ENCODE measurements around the gene SMIM24. TPM values are rescaled to one million over a fixed set of nuclear protein-coding genes. Genes with fewer than 3 reads are reported as not detected.
"Not testable (repeated sequence)": the region's sequence is repeated elsewhere in the genome, so short reads cannot be mapped to it uniquely, and the experiment has no call there.

SMIM24 gene
- total RNA-seq, 1 donor from 2014 or later = not detected

GRCh38 chr19:3458229-3459088 is 21.9 kb downstream of the SMIM24 start:
- DNase-seq (ENCODE audit: extremely low read depth, low read depth, low spot score) = no peak

GRCh38 chr19:3457528-3458228 is 22.6 kb downstream of the SMIM24 start:
- DNase-seq (ENCODE audit: extremely low read depth, low read depth, low spot score) = no peak

GRCh38 chr19:3456925-3457527 is 23.3 kb downstream of the SMIM24 start:
- no peak for DNase-seq (ENCODE audit: extremely low read depth, low read depth, low spot score)

DNA sequence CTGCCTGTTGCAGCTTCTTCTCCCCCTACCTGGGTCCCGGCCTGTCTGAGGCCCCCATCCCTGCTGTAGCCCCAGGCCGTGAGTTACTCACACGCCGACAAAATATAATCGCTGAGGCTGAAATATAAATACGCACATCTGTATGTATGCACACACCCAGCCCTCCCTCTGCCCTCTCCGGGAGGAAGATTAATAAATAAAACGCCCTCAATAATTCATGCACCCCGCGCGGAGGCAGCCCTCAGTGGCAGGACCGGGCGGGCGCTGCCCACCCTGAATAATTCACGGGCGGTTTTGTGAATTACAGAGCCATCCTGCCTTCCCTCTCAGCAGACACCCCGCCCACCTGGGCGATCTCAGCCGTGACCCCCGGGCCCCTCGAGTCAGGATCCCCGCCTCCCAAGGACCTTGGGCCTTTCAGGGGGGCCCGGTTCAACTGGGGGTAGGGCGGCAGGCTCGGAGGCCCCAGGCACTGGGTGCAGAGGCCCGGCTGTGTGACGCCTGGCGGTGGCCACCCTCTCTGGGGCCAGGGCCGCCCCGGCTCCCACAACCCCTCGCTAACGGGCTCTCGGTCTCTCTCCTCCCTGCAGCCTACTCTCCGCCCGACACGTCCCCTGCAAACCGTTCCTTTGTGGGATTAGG is 24.2 kb downstream of the SMIM24 start:
- no peak for DNase-seq (ENCODE audit: extremely low read depth, low read depth, low spot score)

- no peak for DNase-seq (ENCODE audit: extremely low read depth, low read depth, low spot score)
Measured at GRCh38 chr19:3455393-3455955, 24.9 kb downstream of the SMIM24 start.

DNA sequence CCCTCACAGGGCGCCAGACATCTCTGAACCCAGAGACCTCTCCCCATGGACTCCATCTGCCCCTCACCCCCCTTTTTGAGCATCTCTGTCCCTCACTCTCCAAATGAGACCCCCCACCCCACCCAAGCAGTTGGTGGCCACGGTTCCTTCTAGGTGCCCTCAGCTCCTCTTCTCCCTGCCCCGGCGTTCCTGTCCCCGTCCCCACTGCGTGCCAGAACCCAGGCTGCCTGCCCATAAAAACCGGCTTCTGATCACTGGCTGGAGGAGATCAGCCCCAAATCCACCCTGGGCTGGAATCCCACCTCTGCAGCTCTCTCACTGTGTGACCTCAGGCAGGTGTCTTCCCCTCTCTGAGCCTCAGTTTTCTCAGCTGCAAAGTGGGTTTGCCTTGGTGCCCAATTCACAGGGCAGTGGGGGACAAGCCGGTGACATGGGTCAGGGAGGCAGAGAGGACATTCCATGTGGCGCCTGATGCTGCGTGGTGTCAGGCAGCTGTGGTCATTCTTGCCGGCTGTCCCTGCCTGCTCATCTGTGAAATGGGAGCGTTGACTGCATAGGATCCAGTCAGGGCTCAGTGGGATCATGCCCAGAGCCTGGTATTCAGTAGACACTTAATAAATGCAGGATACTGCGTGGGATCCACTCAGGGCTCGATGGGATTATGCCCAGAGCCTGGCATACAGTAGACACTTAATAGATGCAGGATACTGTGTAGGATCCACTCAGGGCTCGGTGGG is 25.5 kb downstream of the SMIM24 start:
- no peak for DNase-seq (ENCODE audit: extremely low read depth, low read depth, low spot score)

DNA sequence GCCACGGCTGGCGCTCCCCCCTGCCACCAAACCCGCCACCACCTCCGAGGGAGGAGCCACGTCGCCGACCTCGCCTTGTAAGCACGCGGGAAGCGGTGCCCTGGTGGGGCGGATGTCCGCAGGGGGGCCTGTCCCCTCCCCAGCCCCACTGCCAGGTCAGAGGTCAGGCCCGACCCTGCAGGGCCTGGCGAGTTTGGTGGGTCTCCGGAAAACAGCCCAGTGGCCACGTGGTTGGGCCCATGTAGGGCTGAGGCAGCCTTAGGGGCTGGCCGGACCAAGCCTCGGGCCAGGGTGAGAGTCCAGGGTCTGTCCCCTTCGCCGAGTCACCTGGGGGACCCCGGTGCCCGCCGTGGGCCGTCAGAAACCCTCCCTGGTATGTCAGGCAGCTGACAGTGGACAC is 26.5 kb downstream of the SMIM24 start:
- no peak for DNase-seq (ENCODE audit: extremely low read depth, low read depth, low spot score)

DNA sequence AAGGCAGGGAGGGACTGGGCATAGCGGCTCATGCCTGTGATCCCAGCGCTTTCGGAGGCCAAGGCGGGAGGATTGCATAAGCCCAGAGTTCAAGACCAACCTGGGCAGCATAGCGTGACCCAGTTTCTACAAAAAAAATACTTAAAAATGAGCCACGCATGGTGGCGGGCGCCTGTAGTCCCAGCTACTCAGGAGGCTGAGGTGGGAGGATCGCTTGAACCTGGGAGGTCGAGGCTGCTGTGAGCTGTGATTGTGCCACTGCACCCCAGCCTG is 27.4 kb downstream of the SMIM24 start:
- not testable (repeated sequence) for DNase-seq (ENCODE audit: extremely low read depth, low read depth, low spot score)

GRCh38 chr19:3452171-3452941 is 28.0 kb downstream of the SMIM24 start:
- no peak for DNase-seq (ENCODE audit: extremely low read depth, low read depth, low spot score)

GRCh38 chr19:3451451-3451866 is 28.9 kb downstream of the SMIM24 start:
- DNase-seq (ENCODE audit: extremely low read depth, low read depth, low spot score) = no peak

GRCh38 chr19:3450796-3451411 is 29.4 kb downstream of the SMIM24 start:
- peak; percentile 98 for DNase-seq (ENCODE audit: extremely low read depth, low read depth, low spot score)

DNA sequence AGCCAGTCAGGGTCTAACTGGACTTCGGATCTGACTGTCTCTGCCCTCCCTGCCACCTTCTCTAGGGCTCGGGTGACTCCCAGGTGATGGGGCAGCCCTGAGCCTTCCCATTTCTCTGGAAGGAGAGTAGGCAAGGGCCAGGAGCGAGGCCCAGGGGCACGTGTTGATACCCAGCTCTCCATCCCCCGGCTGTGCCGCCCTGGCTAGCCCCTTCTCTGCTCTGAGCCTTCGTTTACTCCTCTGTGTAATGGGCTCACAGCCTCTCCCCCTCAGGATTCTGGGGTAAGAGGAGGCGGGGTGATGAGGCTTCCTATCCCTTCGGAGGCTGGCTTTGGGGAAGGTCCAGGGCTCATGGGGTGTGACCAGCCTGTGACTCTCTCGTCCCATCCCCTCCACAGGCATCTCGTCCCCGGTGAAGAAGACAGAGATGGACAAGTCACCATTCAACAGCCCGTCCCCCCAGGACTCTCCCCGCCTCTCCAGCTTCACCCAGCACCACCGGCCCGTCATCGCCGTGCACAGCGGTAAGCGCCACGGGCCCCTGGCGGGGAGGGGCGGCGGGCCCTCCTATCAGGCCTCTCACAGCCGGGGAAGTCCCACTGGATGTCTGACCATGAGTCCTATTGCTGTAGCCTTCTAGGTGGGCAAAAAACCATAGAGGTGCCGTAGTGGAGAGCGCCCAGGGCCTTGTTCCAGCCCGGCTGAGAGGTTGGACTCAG is 31.6 kb downstream of the SMIM24 start:
- no peak for DNase-seq (ENCODE audit: extremely low read depth, low read depth, low spot score)

- not testable (repeated sequence) for DNase-seq (ENCODE audit: extremely low read depth, low read depth, low spot score)
Measured at GRCh38 chr19:3446657-3447056, 33.7 kb downstream of the SMIM24 start.

DNA sequence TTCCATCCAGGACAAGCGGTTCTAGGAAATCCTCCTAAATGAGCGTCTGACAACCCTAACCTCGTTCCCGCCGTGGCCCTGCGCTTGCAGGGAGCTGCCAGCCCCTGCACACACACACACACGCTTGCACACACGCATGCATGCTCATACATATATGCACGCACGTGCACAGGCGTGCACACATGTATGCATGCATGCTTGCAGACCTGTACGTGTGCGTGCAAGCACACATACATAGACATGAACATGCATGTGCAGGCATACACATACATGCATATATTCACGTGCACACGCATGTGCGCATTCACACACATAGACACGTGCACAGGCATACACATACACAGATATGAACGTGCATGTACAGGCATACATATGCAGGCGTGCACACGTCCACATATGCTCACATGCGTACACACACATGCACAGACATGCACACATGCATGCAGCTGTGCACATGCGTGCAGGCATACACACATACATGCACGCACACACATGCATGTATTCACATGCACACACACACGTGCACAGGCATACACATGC is 35.6 kb downstream of the SMIM24 start:
- DNase-seq (ENCODE audit: extremely low read depth, low read depth, low spot score) = no peak

DNA sequence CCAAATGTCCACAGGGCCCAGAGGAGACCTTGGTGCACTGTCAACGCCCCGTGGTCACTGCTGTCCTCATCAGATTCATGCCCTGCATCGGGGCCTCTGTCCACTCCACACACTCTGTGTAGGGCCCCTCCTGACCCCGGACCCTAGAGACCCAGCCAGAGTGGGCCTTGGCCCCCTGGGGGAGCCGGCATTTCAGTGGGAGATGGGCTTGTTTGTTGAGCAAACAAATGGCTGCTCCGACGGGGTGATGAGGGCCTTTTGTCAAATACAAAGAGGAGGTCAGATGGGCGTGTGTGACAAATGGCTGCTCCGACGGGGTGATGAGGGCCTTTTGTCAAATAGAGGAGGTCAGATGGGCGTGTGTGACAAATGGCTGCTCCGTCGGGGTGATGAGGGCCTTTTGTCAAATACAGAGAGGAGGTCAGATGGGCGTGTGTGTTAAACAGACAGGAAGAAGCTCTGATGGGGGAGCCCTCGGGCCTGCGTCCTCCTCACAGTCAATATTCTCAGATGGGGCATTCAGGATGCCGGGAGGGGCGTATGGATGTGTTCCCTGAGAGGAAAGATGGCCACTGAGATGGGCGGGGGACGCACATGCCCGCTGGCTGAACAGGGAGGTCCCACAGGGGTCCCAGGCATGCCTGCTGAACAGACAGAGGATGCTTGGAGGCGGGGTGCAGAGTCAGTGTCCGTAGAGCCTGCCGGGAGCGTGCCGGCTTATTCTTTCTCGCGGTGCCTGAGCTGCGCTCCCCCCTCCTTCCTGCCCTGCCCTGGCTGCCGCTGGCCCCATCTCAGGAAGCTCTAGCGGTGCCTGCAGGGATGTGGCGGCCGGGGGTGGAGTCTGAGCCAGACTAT is 36.3 kb downstream of the SMIM24 start:
- no peak for DNase-seq (ENCODE audit: extremely low read depth, low read depth, low spot score)

GRCh38 chr19:3442487-3443071 is 37.7 kb downstream of the SMIM24 start:
- DNase-seq (ENCODE audit: extremely low read depth, low read depth, low spot score) = no peak

DNA sequence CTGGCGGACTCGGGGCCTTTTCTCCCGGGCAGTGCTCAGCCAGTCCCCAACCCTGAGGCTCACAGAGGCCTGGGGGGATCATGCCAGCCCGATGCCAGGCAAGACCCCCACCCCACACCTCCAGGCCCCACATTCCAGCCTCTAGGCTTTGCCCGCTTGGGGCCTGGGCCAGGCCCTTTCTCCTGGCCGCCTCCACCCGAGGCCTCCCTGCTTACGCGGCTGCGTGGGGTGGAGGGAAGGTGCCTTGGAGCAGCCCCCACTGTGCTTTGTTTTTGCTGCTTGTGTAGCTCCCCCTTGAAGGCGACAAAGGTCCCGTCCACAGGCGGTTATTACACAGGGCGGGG is 38.4 kb downstream of the SMIM24 start:
- no peak for DNase-seq (ENCODE audit: extremely low read depth, low read depth, low spot score)

Measured in glomerular endothelial cell (primary cell).